Measurements from ENCODE around the gene IZUMO2. TPM values are rescaled to one million over a fixed set of nuclear protein-coding genes. Genes with fewer than 3 reads are reported as not detected.

IZUMO2 gene
- total RNA-seq, 1 donor from 2014 or later, result not detected

GRCh38 chr19:50176775-50177174 is 13.7 kb upstream of the IZUMO2 start:
- H3K9me3 Mint-ChIP-seq, result no peaks in the 10 kb centered on the region
- H3K27me3 Mint-ChIP-seq (ENCODE audit: low read depth), result peaks cover 7% of the 10 kb centered on the region
- H3K4me1 Mint-ChIP-seq, result no peaks in the 10 kb centered on the region
- no peak overlapping the region for H3K4me3 Mint-ChIP-seq
- no peak for TF ChIP-seq CTCF (conservative IDR thresholded peaks at IDR 0.05)
- H3K27ac Mint-ChIP-seq (ENCODE audit: unreplicated experiment), result no peak overlapping the region
- no peak for DNase-seq (ENCODE audit: low read depth, low spot score)
- no peaks in the 10 kb centered on the region for H3K36me3 Mint-ChIP-seq (ENCODE audit: low read depth)

DNA sequence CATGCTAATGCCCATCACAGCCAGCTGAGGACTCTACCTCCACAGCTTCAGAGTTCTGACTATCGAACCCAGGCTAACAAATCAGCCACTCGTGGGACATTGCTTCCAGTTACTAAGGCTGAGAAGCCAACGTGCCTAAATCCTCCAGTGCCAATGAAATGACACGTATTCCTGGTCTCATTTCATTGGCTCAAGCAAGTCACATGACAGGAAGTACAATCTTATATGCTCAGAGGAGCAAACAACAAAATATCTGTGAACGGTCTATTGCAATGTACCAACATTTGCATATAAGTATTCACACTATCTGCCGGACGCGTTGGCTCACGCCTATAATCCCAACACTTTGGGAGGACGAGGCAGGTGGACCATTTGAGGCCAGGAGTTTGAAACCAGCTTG is 12.8 kb upstream of the IZUMO2 start:
- Mint-ChIP-seq H3K27me3 (ENCODE audit: low read depth) (peaks cover 2% of the 10 kb centered on the region), H3K4me3 (no peak overlapping the region), H3K27ac (ENCODE audit: unreplicated experiment) (no peak overlapping the region), H3K4me1 (no peaks in the 10 kb centered on the region), H3K9me3 (no peaks in the 10 kb centered on the region), H3K36me3 (ENCODE audit: low read depth) (no peaks in the 10 kb centered on the region)
- DNase-seq (ENCODE audit: low read depth, low spot score), result no peak
- no peak for TF ChIP-seq CTCF (conservative IDR thresholded peaks at IDR 0.05)

DNA sequence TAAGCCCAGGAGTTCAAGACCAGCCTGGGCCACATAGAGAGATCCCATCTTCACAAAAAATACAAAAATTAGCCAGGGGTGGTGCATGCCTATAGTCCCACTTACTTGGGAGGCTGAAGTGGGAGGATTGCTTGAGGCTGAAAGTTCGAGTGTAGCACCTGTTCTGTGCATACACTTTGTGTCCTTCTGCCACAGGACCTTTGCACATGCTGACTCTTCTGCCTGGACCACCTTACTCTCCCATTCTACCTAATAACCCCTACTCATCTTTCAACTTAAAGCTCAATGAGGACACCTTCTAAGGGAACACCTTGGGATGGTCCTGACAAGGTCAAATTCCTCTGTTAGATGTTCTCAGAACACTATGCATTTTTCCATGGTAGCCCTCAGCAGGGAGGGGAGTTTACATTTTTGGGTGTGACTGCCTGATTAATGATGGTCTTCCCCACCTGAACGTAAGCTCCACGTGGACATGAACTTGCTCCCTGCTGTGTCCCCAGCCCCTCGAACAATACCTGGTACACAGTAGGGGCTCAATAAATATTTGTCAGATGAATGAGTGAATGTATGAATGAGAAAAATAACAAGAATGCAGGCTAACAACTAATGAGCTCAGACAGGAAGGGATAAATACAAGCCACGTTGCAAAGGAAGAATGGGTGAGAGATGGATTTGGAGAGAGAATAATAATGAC is 11.2 kb upstream of the IZUMO2 start:
- no peak overlapping the region for H3K4me3 Mint-ChIP-seq
- H3K4me1 Mint-ChIP-seq, result no peaks in the 10 kb centered on the region
- H3K27ac Mint-ChIP-seq (ENCODE audit: unreplicated experiment), result no peak overlapping the region
- no peak for DNase-seq (ENCODE audit: low read depth, low spot score)
- H3K9me3 Mint-ChIP-seq, result no peaks in the 10 kb centered on the region
- no peaks in the 10 kb centered on the region for H3K36me3 Mint-ChIP-seq (ENCODE audit: low read depth)
- H3K27me3 Mint-ChIP-seq (ENCODE audit: low read depth), result no peaks in the 10 kb centered on the region
- no peak for TF ChIP-seq CTCF (conservative IDR thresholded peaks at IDR 0.05)

- Mint-ChIP-seq H3K27me3 (ENCODE audit: low read depth) (no peaks in the 10 kb centered on the region), H3K4me1 (no peaks in the 10 kb centered on the region), H3K9me3 (no peaks in the 10 kb centered on the region), H3K27ac (ENCODE audit: unreplicated experiment) (no peak overlapping the region), H3K36me3 (ENCODE audit: low read depth) (no peaks in the 10 kb centered on the region), H3K4me3 (no peak overlapping the region)
- no peak for TF ChIP-seq CTCF (conservative IDR thresholded peaks at IDR 0.05)
- DNase-seq (ENCODE audit: low read depth, low spot score), result no peak
These were observed 10.0 kb upstream of the IZUMO2 start for GRCh38 chr19:50173127-50173526.

GRCh38 chr19:50172726-50173125 is 9.6 kb upstream of the IZUMO2 start:
- no peaks in the 10 kb centered on the region for H3K4me1 Mint-ChIP-seq
- H3K27me3 Mint-ChIP-seq (ENCODE audit: low read depth), result no peaks in the 10 kb centered on the region
- no peak overlapping the region for H3K4me3 Mint-ChIP-seq
- H3K9me3 Mint-ChIP-seq, result no peaks in the 10 kb centered on the region
- TF ChIP-seq CTCF (conservative IDR thresholded peaks at IDR 0.05), result no peak
- no peaks in the 10 kb centered on the region for H3K36me3 Mint-ChIP-seq (ENCODE audit: low read depth)
- DNase-seq (ENCODE audit: low read depth, low spot score), result no peak
- no peak overlapping the region for H3K27ac Mint-ChIP-seq (ENCODE audit: unreplicated experiment)

All from neural crest cell (in vitro differentiated cells).